AML-193 (cell line): ENCODE results near the gene PDGFA.
A peak's percentile ranks its signal among the peaks of the same experiment; 100 is the strongest.

ENCODE experiments used
- DNase-seq, 2 experiments: peaks; one replicate each; lab custom pipeline; 2025; lab: John Stamatoyannopoulos, UW

The PDGFA gene

DNA sequence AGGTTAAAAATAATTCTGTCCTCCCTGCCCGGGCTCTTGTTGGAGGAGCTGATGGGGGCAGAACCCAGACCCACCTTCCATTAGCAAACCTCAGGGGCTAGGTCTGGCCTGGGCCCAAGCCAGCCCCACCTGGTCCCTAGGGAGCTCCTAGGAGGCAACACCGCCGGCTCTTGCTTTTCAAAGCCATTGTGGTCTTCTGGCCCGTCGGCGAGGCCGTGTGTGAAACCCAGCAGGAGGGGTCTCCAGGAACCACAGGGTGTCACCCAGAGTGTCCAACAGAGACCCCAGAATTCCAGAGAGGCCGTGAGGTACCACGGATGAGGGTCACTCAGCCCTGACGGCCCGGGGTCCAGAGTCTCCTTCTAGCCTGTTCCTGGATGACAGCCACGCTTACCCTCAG lies 16.6 kb upstream of the PDGFA start:
- DNase-seq = no peak

DNA sequence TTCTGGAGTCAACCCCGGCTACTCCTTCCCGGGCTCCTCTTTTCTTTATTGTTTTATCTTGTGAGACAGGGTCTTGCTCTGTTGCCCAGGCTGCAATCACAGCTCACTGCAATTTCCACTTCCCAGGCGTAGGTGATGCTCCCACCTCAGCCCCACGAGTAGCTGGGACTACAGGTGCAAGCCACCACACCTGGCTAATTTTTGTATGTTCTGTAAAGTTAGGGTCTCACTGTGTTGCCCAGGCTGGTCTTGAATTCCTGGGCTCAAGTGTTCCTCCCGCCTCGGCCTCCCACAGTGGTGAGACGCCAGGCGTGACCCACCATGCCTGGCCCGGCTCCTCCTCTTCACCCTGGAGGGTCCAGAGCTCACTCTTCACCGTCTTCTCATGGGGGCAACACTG lies 15.3 kb upstream of the PDGFA start:
- DNase-seq = no peak

DNA sequence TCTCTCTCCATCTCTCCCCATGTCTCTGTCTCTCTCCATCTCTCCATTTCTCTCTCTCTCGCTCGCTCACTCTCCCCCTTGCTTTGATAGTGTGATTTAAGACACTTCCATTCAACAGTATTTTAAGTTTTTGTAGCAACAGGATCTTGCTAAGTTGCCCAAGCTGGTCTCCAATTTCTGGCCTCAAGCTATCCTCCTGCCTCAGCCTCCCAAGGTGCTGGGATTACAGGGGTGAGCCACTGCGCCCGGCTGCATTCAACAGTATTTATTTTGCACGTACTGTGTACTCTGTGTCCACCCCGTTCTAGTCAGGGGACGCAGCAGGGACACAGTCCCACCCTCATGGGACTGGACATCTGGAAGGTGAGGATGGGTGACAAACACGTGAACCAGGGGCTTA lies 14.4 kb upstream of the PDGFA start:
- no peak for DNase-seq

DNA sequence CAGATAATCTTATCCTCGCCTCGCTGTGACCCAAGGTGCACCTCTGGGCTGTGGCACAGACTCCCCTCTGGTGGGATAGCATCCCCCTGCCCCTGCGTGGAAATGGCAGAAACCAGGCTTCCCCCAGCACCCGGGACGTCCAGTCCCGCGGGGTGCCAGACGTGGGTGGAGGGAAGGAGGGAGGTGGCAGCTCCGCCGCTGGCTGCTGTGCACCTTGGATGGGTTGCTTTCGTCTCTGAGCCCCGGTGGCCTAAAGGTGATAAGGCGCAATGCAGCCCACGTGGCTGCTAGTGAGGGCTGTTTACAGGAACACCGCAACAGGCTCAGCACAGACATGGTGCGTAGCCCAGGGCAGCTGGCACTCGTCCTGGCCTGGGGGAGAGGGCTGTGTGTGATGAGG lies 13.6 kb upstream of the PDGFA start:
- no peak for DNase-seq

DNA sequence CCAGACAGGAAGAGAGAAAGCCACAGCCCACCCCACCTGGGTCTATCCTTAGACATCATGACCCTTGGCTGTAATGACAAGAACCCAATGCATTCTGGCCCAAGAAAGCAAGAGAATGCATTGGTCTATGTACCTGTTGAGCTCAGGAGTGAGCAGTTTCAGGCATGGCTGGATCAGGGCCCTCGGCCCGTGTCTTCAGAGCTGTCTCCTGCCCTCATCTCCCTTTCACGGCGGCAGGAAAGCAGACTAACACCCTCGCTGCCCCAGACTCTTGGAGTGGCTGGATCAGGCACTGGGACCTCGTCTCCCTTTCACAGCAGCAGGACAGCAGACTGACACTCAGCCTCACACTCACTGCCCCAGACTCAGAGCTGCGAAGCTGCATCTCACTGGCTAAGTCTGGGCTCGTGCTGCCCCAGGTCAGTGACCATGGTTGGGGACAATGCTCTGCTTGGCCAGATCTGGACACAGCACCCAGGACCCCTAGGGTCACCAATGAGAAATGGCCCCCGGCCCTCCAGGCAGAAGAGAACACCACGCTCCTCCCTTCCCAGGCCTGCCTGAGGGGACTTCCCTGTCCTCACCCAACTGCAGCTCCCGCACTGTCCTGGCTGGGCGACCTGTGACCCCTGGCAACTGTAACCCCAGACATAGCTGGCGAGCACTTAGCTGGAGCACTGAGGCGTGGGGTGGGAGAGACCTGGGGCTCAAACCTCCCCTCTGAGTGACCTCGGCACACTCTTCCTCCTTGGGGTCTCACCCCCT lies 12.9 kb upstream of the PDGFA start:
- DNase-seq = no peak

DNA sequence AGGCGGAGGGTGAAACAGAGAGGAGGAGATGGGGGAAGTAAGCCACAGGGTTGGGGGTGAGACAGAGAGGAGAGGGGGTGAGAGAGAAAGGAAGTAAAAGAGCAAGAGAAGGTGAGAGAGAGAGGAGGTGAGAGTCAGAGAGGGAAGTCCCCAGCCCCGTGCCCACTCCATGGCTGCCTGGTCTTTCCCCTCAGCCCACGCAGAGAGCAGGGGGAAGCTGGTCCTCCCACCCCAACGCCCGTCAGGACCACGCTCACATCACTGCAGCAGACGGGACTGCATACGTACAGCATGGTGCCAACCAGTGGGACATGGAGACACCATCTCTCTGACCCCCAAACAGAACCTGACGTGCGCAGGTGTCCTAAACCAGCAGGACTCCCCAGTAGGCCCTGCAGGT lies 12.1 kb upstream of the PDGFA start:
- DNase-seq = no peak

DNA sequence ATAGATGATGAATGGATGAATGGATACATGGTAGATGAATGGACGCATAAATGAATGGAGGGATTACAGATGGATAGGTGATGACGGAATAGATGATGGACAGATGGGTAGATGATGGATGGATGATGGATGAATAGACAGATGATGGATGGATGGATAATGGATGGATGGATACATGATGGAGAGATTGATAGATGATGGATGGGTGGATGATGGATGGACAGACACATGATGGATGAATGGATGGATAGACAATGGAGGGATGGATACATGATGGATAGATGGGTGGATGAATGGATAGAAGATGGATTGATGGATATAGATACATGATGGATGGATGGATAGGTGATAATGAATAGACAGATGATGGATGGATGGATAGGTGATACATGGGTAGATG lies 8.8 kb upstream of the PDGFA start:
- no peak for DNase-seq

DNA sequence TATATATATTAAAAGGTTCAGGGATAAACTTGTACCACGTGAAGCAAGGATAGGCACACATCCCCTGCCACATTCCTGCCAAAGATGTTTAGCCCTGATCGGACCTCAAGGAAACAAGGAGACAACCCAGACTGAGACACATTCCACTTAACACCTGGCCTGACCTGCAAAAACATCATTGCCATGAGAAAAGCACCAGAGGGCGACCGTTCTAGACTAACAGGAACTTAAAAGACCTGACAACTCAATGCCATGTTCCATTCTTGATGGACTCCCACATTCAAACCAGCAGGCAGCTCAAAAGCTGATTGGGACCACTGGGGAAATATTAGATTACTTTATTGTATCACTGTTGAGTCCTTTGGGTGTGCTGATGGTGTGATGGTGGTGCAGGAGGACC lies 8.1 kb upstream of the PDGFA start:
- DNase-seq = no peak

DNA sequence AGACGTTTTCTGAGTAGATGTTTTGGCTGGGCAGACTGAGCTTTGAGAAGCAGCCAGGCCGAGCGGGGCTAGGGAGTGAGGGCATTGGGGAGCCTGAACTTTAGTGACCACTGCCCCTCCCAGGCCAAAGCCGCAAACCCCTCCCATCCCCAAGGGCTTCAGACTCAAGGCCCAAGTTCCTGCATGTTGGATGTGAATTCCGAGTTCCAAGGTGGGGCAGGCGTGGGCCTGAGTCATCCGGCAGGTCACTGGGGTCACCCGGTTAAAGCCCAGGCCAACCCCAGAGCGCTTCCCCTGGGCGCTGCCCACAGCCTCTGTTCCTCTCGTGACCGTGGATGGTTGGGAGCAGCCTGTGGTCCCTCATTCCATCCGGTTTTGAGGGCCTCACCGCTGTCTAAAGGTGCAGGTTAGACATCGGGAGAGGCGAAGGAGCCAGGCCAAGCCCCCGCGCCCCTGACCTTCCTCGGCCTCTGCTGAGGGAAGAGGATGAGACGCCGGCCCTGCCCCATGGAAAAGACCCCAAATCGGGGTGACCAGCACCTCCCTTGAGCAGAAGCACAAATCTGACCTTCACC lies 6.9 kb upstream of the PDGFA start:
- no peak for DNase-seq

DNA sequence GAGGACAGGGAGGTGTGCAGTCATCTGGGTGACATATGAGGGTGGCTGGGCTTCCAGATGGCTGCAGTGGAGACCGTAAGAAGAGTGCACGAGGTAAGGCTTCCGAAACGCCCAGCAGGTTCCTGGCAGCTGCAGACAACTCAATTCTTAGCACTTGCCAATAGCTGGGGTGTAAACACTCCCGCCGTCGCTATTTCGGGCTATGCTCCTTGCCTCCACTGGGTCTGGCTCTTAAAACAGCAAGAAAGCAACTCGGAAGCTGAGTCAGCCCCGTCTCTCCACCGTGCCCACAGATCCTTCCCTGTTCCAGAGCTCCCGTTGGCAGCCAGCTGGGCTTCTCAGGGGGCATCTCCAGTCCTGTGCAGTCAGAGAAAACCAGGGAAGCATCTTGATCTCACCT lies 6.1 kb upstream of the PDGFA start:
- no peak for DNase-seq

DNA sequence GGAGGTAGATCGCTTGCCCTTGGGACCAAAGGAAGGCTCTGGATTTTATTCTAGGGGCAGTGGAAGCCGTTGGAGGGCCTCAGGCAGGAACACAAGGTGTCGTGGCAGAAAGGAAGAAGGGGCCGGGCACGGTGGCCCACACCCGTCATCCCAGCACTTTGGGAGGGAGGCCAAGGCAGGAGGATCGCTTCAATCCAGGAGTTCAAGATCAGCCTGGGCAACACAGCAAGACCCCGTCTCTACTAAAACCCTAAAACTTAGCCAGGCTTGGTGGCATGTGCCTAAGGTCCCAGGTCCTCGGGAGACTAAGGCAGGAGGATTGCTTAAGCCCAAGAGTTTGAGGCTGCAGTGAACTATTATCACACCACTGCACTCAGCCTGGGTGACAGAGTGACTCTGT lies 5.2 kb upstream of the PDGFA start:
- no peak for DNase-seq

DNA sequence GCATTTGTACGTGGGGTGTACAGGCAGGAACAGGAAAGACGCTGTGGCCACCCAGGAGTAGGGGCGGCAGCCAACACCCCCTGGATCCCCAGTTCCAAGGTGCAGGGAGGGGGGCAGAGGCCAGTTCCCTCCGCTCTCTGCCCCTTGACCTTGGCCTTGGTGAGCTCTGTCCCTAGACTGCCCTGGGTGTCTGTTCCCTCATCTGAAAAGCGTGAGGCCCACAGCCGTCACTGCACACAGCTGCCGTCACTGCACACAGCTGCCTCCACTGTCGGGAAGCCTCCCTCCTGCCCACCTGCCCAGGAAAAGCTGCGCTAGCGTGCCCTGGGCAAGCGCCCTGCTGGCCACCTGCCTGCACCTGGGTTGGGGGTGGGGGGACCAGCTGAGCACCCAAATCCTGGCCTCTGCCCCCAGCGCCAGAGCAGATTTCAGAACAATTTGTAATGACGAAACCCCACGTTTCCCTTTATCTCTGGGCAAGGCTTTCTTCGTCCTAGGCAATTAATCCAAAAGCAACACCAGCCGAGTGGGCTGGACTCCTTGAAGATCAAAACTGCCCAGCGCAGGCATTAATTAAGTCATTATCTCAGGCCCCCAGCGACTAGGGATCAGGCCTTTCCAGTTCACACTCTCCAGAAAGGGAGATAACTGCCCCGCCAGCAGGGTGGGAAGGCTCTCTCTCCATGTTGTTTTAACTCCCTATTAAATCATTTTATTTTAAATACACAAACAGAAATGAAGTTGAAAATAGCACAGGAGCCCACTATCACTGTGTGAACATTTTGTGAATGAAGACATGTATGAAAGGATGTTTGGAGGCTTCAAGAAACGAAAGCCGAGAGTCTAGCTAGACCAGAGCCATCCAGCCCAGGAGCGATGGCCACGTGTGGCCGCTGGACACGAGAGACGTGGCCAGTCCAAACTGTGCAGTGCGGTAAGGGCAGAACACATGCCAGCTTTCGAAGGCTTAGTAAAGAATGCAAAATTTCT lies 4.0 kb upstream of the PDGFA start:
- no peak for DNase-seq

DNA sequence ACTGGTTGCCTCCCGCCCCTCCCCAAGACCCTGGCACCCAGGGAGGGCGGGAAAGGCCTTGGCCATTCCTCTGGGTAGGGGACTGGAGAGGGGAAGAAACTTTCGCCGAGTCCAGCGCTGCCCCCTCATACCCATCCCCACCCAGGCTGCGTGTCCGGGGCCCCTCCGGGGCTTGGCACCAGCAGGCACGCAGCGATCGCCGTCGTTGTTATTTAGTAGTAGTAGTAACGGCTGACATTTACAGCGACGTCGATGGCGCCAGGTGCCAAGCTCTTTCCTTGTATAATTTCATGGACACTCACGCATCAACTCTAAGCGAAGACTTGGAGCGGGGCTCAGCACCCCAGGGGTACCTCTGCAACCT lies 3.3 kb upstream of the PDGFA start:
- no peak for DNase-seq

DNA sequence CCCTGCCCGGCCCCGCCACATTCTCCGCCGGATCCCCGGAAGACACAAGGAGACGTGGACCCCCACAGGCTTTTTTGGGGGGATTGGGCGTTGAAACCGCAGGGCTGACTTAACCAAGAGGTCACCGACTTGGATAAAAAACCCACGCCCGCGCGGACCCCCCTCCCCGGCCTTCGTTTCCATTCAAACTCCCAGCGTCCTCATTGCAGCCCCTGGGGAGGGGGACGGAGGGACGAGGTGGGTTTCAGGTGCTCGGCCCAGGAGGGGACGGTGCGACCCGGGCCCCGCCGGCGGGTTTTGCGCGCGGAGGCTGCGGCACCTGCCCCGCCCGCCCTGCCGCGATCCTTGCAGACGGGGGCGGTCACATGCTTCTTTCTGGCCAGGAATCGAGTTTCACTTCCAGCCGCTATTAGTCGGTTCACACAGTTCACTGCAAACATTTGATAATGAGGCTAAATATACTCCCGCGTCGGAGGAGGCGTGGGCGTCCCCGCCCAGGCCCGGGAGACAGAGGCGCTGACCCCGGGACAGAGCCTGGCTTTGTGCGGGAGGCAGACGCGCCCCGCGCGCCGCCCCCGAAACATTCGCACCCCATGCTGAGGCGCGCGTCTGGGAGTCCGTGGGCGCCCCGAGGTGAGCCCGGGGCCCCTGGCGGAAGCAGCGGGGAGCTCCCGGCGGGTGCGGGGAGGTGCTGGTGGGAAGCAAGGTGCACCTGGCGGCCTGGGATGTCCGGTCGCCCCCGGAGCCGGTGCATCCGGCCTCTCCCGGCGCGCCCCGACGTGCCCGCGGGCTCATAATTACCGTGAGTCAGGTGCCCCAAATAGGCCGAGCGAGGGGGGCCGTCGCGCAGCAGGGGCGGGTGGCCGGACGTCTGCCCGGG lies 2.7 kb upstream of the PDGFA start:
- no peak for DNase-seq

DNA sequence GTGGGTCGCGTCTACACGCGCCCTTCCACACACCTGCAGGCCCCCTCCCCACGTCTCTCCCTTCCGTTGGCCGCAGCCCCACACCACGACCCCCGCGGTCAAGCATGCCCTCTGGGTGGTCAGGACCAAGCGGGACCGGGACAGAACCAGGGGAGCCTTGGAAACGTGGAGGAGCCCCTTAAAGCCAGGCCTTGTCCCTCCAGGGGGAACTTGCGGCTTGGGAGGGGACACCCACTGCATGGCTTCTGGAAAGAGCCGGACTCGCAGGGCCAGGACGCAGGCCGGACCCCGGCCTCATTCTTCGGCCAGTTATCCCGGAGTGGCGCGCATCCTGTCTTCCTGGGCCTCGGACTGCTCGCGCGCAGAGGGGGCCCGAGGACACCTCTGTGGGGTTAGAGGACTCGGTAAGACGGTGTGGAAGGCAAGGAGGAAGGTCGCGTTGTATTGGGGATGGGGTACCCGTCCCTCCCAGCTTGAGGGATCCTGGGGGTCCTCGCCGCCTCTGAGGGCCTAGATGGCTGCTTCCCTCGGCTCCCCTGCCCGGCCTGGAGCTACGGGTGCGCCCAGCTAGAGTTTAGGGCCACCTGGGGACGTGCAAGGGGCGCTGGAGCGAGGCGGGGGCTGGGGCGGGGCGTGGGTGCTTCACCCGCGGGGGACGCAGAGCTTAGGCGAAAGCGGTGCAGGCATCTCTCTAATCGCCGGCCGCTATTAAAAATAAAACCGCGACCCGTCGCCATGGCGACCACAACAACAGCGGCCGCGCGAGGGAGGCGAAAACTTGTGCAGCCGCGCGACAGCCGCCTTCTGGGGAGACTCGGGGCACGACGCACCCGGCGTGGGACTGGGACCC lies 1.8 kb upstream of the PDGFA start:
- peak in 1 of 2 experiments; percentile 17 for DNase-seq

DNA sequence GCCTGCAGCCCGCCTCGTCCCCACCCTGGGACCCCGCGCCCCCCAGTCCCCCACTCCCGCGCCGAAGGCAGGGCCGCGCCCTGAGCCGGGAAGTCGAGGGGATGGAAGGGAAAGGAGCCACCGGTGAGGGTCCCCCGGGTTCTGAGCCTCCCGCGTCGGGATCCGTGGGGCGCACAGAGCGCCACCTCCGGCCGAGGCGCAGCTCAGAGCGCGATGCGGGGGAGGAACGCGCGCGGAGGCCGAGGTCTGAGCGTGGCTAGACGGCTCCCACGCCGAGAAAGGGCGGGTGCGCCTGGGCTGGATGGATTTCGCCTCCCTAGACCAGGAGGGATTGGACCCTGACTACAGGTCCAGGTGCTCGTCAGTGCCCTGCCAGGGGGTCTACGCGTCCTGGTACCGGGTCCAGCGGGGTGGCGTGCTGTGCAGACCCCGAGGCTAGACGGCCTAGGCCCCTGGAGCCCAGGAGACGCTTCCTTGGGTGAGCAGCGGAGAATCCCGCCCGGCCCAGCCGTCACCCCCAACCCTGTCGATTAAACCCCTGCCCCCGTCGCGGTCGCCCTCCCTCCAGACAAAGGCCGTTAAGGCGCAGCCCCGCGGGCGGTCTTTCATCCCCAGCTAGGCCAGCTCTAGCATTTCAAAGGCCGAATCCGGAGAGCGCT lies 986 bp upstream of the PDGFA start:
- no peak for DNase-seq

DNA sequence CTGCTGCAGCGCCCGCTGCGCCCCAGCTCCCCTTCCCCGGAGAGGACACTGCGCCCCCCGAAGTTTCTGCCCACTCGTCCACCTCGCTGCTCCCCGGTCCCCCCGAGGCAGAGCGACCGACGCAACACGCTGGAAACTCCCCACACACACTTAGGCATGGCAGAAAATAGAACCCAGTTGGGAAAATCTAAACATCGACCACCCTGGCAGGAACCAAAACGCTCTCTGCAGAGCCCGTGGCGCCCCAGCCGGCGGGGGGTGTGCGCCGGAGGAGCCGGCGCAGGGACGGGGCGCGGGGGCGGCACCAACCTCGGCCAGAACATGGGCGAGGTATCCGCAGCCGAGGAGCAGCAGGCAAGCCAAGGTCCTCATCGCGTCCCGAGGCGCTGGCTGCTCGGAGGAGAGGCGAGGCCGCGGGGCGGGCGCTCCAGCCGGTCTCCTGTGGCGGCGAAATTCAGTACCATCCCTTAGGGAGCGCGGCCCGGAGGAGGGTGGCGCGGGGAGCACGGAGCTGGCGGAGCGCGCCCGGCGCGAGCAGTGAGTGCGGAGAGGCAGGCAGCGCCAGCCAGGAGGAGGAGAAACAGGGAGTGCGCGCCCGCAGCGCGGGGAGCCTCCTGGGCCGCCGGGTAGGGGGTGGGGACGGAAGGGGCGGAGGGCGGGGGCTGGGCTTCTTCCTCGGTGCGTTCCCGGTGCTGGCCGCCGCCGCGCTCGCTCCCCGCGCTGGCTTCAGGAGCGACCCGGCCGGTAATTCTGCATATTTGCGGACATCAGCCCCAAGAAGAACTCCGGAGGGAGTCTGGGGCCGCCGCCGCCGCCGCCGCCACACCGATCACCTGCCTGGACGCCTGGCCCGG lies 789 bp downstream of the PDGFA start:
- DNase-seq = peak in 1 of 2 experiments; percentile 5

DNA sequence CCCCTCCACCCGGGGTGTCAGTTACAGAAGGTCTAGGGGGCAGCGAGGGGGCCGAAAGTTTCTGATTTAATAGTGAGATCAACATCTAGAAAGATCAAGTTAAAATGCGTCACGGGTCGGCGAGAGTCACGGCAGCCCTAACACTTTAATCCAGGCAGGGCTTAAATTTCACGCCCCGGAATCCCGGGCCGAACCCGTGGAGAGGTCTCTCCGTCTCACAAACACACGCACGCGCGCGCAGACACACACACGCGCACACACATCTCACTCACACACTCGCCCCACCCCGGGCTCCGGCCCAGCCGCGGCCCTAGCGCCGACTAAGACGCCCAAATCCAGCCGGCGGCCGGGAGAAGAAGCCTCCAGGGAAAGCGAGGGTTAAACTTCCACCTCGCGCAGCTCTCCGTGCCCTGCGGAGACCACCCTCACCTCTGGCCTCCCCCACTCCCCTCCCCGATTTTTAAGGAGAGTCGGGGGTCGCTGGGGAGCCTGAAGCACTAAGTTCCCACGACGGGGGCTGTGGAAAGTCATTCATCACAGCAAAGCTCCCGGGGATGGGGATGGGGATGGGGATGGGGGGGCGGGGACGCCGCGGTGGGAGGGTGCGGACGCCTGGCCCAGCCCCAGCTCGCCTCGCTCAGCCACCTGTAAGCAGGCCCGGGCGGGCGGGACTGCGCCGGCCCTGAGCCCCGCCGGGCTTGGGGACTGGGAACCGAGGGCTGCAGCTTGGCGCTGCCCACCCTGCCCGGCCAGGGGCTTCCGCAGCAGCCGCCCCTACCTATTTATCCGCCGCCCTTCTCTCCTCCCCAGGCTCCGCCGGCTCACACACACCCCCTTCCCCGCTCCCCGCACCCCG lies 1.6 kb downstream of the PDGFA start:
- no peak for DNase-seq
